Pons (tissue), 1 donor: ENCODE measurements around the gene PIK3C2G.
A peak's percentile ranks its signal among the peaks of the same experiment; 100 is the strongest.
"Not testable (repeated sequence)": the region's sequence is repeated elsewhere in the genome, so short reads cannot be mapped to it uniquely, and the experiment has no call there.

ENCODE experiments used
- DNase-seq: peaks from one replicate; pipeline ENCODE4 v3.0.0-alpha.2; 2016; ENCODE audit warnings: low spot score

The PIK3C2G gene

DNA sequence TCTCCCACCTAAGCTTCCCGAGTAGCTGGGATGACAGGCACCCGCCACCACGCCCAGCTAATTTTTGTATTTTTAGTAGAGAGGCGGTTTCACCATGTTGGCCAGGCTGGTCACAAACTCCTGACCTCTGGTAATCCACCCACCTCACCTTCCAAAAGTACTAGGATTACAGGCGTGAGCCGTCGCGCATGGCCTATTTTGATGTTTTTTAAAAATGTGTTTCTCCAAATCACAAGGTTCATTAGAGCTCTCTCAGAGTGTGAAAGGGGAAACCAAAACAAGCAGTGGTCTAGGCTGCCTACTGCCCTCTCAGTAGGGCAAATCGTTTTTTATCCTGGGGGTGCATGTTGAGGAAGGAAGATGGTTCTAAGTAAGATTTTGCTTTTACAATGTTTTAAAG is 211.5 kb downstream of the PIK3C2G start:
- DNase-seq: no peak

DNA sequence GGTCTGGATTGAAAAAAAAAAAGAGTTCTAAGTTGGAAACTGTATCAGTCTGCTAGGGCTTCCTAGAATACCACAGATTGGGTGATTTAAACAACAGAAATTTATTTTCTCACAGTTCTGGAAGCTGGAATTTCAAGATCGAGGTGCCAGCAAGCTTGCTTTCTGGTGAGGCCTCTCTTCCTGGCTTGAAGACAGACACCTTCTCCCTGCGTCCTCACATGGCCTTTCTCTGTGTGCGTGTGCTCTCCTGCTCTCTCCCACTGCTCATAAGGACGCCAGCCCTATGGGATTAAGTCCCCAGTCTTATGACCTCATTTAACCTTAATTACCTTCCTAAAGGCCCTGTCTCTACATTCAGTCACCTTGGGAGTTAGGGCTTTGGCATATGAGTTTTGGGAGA is 215.5 kb downstream of the PIK3C2G start:
- DNase-seq: no peak

DNA sequence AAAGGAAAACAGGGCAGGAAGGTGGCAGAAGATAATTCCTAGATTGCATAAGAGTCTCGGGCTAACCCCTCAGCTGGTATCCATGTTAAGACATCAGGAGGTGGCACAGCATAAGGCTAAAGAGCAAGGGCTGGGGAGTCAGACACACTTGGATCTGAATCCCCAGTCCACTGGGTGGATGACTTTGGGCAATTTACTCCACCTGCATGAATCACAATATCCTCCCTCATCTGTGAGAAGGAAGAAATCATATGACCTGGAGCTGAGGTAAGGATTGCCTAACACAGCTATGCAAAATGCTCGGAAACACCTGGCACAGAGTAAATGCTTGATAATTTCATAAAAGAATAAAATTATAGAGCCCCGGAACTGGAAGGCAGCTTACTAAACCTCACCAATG is 217.9 kb downstream of the PIK3C2G start:
- no peak for DNase-seq

DNA sequence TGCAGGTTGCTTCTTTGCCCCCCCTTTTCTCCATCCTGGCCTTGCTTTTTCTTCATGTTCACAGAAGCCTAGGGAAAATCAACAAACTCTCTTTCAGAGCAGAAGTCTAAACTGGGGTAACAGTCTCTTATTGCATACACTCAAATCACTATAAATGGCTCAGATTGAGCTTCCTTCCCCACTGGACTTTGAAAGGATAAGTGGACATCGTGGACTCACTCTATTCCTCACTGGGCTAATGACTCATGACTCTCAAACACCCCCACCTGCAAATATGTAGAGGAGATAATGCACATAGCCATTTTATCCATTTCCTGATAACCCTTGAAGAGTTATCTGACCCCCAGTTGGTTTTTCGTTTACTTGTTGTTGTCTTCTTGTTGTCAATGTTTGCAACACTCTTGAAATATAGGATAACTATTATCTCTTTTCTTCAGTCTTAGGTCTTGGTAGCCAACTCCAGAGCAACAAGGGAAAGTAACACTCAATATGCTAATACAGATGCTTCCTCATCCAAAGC is 221.3 kb downstream of the PIK3C2G start:
- no peak for DNase-seq

DNA sequence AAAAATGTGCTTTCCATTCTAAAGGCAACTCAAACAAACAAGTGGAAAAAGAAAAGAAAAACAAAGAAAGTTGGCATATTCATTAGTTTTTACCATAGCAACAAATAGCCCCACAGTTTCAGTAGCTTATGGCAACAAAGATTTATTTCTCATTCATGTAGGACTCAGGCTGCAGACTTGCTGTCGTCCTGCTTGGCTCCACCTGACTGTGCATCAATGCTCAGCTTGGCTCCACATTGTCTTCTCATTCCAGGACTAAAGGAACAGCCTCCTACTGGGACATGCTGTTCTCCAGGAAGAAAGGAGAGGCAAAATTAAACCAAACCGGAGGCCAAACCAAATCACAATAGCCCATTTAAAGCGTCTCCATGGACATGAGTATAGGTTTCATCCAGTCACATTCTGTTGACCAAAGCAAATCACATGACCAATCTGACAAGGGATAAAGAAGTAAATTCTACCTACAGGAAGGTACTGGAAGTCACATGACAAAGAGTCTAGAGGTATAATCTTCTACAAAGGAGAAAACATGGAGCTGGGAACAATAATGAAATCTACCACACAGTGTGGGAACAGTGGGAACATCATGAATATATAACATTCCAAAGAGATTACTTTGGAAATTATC is 222.5 kb downstream of the PIK3C2G start:
- DNase-seq: peak; percentile 72

DNA sequence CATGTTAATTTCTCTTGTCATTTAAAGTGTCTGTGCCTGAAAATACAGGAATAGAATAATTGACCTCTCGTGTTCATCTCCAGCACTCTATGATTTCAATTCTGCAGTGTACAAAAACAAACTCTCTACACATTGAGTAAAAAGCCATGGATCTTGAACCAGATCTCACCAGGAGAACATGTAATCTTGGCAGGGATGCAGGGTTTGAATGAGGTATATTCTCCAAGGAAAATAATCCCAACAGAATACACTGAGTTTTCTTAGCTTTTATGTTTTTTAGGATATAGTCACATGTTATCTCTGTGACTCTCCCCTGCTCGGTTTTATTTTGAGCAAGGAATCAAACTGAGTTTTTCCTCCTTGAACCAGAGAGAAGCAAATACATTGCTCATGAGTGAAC is 224.7 kb downstream of the PIK3C2G start:
- DNase-seq: no peak

DNA sequence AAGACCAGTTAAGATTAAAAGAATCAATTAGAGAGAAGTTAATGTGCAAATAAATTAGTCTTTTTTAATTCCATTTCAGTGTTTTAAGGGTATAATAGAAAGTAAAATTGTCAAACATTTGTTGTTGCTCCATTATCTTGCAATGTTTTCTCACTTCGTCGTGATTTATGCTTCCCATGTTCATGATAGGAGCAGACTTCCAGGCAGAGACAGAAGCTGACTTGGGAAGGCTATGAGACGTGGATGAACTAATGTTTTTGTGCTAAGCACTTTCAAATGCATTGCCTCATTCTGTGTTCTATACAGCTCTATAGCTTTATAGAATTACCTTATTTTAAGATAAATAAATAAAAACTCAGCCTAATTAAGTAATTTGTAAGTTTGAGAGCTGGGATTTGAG is 226.2 kb downstream of the PIK3C2G start:
- no peak for DNase-seq

DNA sequence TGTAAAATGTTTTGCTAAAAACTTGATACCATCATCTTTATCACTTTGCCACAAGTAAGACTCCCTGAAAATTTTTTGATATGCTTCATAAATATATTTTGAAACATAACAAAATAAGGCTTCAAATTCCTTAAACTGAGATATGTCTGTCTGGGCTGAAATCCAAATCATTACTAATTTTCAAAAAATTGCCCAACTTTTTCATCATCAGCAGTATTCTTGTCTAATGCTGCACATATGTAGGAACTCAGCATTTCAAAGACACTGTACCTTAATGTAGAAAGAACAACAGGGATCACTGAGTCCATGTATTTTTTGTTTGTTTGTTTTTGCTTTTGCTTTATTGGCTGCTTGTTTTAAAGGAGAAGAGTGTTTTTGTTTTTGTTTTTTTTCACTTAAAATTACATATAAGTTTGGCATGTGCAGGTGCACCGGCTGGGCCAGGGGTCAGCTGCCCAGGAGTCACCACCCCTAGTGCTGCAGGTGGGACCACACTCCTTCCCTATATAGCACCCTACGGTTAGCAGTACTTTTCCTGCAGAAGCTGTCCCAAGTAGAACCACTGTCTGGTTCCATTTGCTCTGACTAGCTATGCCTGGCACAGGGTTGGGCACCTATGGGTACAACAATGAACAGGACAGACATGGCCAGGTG is 231.2 kb downstream of the PIK3C2G start:
- DNase-seq: no peak

DNA sequence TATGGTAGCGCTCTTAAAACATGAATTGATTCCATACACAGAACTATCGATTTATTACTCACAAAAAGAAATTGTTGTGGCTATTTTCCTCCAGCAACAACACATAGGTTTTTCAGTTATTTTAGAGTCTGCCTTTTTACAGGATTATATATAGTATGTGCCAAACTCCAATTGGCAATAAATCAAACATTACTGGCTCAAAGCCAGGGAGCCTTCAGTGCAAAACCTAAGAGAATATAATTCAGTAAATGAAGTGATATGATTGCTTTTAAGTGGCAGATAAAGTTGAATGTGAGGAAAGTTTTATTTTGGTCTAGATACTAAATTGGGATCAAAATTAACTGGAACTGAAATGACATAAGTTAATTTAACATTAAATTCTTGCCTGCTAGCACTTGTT is 234.8 kb downstream of the PIK3C2G start:
- DNase-seq: no peak

DNA sequence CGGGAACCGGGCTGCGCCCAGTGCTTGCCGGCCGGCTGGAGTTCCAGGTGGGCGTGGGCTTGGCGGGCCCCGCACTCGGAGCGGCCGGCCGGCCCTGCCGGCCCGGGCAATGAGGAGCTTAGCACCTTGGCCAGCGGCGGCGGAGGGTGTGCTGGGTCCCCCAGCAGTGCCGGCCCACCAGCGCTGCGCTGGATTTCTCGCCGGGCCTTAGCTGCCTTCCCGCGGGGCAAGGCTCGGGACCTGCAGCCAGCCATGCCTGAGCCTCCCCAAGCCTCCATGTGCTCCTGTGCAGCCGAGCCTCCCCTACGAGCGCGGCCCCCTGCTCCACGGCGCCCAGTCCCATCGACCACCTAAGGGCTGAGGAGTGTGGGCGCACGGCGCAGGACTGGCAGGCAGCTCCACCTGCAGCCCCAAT is 238.8 kb downstream of the PIK3C2G start:
- DNase-seq: not testable (repeated sequence)

DNA sequence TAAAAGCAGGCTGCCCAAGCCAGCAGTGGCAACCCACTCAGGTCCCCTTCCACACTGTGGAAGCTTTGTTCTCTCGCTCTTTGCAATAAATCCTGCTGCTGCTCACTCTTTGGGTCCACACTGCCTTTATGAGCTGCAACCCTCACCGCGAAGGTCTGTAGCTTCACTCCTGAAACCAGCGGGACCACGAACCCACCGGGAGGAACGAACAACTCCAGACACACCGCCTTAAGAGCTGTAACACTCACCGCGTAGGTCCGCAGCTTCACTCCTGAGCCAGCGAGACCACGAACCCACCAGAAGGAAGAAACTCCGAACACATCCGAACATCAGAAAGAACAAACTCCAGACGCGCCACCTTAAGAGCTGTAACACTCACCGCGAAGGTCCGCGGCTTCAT is 239.4 kb downstream of the PIK3C2G start:
- not testable (repeated sequence) for DNase-seq

DNA sequence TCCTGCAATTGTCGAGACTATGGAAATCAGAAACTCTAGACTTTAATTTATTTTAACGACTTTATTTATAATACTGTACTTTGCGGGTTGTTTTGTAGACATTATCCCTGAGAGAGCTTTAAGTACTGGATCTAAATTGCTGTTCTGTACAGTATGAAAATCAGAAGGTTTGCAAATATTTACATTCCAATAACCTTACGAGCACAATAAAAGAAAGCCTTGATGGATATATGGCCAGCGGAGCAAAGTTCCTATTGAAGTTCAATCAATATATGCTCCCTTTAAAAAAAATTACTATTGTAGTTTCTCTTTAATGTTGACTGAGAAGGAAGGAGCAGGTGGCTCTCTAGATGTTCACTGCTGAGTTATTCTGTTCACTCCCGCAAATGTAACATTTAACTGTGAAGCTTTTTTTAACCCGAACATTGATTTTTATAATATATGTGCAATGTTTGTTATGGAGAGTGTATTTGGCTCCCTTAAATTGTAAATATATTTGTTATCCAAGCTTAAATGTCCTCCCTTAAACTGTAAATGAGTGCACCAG is 241.2 kb downstream of the PIK3C2G start:
- no peak for DNase-seq

DNA sequence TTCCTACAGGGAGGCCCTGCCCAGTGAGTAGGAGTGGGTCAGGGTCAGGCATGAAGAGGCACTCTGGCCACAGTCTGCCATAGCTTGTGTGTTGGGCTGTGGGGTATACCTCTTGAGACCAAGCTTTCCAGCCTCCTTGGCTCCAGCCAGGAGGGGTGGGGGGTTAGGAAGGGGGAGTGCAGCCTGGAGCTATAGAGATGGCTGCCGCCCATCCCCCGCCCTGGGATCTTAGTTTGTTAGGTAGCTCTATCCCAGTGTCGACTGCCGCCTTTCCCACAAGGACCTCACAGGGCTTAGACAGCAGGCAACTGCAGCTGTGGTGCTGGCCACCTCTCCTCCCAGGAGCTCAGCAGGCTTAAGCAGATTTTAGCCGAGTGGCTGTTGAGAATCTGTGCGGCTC is 260.1 kb downstream of the PIK3C2G start:
- DNase-seq: no peak

DNA sequence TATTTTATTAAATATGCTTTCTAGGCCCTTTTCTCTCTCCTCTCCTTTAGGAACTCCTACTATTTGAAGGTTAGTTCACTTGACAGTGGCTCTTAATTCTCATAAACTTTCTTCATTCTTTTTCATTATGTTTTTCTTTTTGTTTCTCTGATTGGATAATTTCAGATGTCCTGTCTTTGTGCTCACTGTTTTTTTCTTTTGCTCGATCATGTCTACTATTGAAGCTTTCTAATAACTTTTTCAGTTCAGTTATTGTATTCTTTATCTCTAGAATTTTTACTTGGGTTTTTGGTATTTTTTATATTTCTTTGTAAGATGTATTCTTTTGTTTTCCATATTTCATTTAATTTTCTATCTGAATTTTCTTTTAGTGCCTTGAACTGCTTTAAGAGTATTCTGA is 261.5 kb downstream of the PIK3C2G start:
- DNase-seq: no peak

DNA sequence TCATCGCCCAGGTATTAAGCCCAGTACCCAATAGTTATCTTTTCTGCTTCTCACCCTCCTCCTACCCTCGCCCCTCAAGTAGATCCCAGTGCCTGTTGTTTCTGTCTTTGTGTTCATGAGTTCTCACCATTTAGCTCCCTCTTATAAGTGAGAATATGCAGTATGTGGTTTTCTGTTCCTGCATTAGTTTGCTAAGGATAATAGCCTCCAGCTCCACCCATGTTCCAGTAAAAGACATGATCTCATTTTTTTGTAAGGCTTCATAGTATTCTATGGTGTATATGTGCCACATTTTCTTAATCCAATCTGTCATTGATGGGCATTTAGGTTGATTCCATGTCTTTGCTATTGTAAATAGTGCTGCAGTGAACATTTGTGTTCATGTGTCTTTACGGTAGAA is 281.2 kb downstream of the PIK3C2G start:
- not testable (repeated sequence) for DNase-seq

DNA sequence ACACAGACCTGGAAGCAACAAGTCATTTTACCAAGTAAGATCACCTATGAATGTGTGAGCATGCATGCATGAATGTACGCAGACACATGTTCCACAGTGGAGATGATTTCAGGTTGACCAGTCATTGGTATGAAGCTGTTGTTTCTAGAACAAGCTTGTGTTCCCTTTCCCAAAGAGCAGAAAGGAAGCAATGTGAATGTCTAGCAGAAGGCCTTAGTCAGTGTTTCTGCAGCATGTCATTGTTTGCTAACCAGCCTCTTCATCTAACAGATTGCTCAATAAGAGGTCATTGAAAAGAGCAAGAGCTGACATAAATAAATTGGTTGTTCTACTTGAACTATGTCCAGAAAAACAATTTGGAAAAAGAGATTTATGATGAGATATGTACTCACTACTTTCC is 285.1 kb downstream of the PIK3C2G start:
- no peak for DNase-seq

DNA sequence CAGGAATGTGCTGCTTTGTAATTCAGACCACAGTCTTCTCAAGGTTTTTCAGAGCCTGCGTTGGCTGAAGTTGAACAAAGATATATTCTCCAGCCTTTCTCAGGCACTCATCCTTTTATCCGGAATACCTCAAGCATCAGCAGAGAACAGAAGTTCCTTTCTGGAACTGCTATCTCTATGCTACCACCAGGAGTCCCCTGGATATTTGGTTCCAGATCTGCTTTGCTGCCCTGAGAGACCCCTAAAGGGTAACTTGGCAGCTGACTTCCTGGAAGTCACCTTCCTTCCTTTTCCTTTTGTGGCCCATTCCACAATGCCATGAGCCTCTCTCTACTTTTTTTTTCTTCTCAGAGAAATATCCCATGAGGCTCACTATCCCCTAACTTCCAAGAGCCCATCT is 288.3 kb downstream of the PIK3C2G start:
- no peak for DNase-seq

DNA sequence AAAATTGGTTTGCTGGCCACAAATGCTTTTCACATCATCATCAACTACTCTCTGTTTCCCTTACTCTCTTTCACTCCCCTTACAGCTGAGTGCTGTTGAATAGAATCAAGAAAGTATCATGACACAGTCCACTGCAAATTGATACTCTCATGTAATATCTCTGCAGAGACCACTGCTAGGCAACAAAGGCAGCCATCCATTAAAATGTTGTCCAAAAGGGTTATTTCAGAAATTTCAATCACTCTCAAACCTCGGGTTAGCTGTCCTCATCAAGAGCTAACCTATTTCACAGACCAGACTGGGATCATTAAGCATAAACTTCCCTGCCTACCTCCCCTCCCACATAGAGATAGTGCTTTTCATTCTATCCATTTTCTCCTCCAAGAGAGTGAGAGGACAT is 289.8 kb downstream of the PIK3C2G start:
- no peak for DNase-seq

DNA sequence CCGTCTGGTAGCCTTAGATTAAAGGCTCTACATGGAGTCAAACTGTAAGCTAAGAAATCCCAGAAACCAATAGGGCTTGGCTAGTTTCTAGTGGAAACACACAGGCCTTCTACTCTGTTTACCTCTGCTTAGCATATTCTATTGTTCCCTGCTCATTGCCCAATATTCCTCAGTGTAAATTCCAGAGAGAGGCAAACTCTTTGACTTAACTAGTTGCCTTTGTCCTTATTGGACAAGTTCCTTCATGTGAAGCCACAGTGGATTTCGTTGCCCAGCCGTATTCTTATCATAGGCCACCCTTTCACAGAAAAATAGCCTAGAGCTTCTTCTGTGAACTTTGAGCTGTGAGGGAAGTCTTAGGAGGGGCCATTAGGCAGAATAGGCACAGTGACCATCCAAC is 290.4 kb downstream of the PIK3C2G start:
- DNase-seq: no peak

DNA sequence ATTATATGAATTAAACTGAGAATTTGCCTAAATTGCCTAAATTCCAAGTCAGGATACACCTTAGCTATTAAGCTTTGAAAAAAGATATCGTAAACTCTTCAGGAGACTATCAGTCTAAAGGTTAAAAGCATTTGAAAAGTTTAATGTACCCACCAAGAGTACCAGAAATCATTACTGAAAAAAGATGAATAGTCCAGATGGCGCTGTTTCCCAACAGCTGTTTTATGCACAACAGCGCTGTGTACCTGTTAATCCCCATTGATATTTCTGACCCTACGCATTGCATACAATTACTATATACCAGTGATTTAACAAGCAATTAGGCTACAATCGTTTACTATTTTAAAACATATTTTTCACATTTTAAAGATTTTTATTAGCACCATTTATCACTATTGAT is 291.5 kb downstream of the PIK3C2G start:
- no peak for DNase-seq

DNA sequence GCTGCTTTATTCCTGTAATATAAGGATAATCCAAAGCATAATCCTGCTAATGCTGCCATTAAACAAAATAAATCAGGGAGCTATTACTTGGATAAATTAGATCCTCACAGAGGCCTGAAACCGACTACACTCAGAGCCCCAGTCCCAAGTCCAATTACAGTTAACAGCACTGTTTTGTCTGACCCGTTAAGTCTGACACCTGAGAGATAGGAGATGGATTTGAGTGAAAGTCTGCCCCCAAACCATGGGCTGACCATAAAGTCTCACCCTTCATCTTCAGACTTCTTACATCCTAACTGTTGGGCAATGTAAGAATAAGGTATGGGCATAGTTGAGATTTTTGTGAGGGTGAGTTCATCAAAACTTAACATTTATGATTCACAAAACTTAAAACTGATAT is 294.8 kb downstream of the PIK3C2G start:
- no peak for DNase-seq

DNA sequence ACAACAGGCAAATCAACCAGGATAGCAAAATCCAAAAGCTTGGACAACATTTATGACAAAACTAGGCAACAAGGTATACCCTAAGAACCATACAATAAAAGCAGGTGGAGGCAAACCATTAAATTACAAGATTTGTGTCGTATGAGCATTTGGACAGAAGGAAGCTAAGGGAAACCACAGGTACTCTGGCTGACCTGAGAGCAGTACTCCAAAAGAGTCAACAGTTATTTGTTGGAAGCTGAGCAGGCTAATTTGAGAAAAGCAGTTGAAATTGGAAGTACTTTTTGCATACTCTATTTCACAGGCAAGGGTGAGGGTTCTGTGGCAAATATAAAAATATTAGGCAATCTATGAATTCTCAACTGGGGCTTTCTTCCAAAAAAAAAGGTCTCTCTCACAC is 297.9 kb downstream of the PIK3C2G start:
- no peak for DNase-seq

DNA sequence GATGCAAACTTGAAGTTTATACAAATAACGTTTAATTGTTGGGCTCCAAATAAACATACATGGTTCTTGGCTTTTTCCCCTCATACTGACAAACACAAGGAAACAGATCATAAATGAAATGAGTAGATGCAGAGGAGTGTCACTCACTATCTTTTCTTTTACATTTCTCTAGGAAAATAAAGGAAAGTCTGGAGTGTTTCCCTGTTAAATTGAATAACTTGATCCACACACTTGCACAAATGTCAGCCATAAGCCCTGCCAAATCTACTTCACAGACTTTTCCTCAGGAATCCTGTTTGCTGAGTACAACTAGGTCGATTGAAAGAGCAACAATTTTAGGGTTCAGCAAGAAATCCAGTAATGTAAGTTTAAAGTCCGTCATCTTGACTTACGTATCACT is 301.2 kb downstream of the PIK3C2G start:
- no peak for DNase-seq

DNA sequence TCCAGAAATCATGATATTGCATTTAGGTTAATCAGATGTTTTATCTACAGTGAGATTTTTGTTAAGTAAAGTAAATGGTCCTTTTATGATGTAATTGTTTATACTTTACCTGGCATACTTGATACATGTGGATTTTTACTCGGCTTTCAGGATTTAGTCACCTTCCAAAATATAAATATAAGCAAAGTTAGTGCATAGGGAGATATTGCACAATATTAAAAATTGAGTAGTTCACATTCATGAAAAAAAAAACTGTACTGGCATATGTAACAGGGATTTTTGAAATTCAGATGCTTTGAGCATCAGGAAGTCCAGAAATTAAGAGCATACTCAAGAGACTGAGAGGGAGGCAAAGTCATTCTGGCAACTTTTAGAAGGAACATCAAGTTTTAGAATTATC is 303.0 kb downstream of the PIK3C2G start:
- DNase-seq: no peak
